Esophagus squamous epithelium (tissue), 4 donors: ENCODE measurements around the gene HERC2.

Experiments
- POLR2A ChIP-seq, 4 donors: fragments of 450-650 bp; IDR thresholded peaks; one replicate each; pipeline ENCODE4 v1.6.1; 2017; ENCODE audit warnings: antibody characterized with exemption in 4 of 4, mild to moderate bottlenecking in 4 of 4, moderate library complexity in 3 of 4
- TF ChIP-seq, protein P1 (sequence below), 6 experiments: fragments of 450-650 bp in 4 of 6; fragments of 200-600 bp in 2 of 6; sonication (generic) in 2 of 6; IDR thresholded peaks; one replicate each; pipeline ENCODE4 v1.5.1; 2016 to 2019; ENCODE audit warnings: antibody characterized with exemption in 6 of 6, mild to moderate bottlenecking in 4 of 6, moderate library complexity in 4 of 6

DNA sequence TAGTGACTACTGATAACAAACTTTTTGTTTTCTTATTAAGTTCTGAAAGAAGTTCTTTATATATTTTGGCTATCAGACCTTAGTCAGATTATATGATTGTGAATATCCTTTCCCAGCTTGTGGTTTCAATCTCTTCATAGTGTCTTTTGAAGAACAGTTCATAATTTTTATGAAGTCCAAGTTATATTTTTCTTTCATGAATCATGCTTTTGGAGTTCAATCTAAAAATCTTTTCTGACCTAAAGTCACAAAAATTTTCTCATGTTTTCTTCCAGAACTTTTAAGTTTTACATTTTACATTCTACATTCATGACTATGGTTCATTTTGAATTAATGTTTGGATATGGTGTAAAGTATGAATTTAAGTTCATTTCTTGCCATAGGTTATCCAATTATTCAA lies 188.7 kb downstream of the HERC2 start:
- no peak for TF ChIP-seq POLR2A (IDR thresholded peaks at IDR 0.05)
- TF ChIP-seq, protein P1, sequence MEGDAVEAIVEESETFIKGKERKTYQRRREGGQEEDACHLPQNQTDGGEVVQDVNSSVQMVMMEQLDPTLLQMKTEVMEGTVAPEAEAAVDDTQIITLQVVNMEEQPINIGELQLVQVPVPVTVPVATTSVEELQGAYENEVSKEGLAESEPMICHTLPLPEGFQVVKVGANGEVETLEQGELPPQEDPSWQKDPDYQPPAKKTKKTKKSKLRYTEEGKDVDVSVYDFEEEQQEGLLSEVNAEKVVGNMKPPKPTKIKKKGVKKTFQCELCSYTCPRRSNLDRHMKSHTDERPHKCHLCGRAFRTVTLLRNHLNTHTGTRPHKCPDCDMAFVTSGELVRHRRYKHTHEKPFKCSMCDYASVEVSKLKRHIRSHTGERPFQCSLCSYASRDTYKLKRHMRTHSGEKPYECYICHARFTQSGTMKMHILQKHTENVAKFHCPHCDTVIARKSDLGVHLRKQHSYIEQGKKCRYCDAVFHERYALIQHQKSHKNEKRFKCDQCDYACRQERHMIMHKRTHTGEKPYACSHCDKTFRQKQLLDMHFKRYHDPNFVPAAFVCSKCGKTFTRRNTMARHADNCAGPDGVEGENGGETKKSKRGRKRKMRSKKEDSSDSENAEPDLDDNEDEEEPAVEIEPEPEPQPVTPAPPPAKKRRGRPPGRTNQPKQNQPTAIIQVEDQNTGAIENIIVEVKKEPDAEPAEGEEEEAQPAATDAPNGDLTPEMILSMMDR (IDR thresholded peaks at IDR 0.05): no peak
